NK-92 treated with Interleukin-12 subunit alpha and Interleukin-12 subunit beta, amount 100 ng/mL, for 24 hours (cell line): Measurements from ENCODE around the gene ZNF71.

Experiments used
- DNase-seq: peaks from one replicate; lab custom pipeline; 2025; lab: John Stamatoyannopoulos, UW

ZNF71 gene

GRCh38 chr19:56594783-56595547 is at the start of gene ZNF71:
ZNF71 (plus strand) TSS chr19:56595302; CDS start chr19:56601559, 6,257 bp downstream.
- no peak for DNase-seq

- no peak for DNase-seq
These were observed 47.6 kb upstream of the ZNF71 start for GRCh38 chr19:56547535-56547934.

DNA sequence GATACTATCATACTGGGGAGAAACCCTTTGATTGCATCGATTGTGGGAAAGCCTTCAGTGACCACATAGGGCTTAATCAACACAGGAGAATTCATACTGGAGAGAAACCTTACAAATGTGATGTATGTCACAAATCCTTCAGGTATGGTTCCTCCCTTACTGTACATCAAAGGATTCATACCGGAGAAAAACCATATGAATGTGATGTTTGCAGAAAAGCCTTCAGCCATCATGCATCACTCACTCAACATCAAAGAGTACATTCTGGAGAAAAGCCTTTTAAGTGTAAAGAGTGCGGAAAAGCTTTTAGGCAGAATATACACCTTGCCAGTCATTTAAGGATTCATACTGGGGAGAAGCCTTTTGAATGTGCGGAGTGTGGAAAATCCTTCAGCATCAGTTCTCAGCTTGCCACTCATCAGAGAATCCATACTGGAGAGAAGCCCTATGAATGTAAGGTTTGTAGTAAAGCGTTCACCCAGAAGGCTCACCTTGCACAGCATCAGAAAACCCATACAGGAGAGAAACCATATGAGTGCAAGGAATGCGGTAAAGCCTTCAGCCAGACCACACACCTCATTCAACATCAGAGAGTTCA is 40.7 kb upstream of the ZNF71 start:
- no peak for DNase-seq

- no peak for DNase-seq
These were observed 32.3 kb upstream of the ZNF71 start for GRCh38 chr19:56562766-56563165.

- no peak for DNase-seq
These were observed 28.2 kb upstream of the ZNF71 start for GRCh38 chr19:56566904-56567273.

DNA sequence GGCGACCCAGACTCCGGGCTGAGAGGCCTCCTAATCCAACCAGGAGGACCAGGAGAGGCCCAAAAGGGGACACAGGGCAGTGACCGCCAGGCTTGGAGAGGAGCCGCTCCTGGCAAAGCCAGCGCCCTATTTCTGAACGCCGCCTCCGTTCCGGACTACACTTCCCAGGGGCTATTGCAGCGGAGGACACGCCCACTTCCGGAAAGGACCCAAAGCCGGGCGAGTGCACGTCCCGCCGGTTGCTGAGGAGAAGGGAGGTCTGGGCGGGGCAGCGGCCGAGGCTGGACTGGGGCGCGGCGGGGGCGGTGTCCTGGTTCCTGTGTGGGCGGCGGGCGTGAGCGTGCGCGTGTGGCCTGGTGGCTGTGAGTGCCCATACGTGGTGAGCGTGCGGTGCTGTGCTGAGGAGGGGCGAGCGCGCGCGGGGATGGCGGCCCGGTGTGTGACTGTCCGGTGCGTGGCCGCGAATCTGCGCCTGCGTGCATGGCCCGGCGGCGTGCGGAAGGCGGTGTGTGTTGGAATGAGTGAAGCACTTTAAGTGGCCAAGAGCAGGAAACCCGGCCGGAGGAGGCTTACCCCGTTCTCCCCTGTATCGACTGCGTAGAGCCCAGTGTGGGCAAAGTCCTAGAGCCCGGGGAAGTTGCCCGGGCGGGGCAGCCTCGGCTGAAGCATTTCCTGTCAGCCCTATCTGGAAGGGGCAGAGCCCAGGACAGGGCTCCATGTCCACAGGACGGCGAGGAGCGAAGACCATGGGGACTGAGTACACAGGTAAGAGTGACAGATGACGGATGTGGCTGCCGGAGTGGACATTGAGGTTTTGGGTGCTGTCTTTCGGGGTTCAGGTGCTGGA is 27.6 kb upstream of the ZNF71 start, which contains the start of gene ZNF470:
Gene ZNF470, plus strand, starts transcription at position 195 of the 847 bp plus-strand sequence. CDS start 2,844 bp downstream, outside the sequence.
- DNase-seq = no peak

- no peak for DNase-seq
These were observed 22.5 kb upstream of the ZNF71 start for GRCh38 chr19:56572589-56572988.

DNA sequence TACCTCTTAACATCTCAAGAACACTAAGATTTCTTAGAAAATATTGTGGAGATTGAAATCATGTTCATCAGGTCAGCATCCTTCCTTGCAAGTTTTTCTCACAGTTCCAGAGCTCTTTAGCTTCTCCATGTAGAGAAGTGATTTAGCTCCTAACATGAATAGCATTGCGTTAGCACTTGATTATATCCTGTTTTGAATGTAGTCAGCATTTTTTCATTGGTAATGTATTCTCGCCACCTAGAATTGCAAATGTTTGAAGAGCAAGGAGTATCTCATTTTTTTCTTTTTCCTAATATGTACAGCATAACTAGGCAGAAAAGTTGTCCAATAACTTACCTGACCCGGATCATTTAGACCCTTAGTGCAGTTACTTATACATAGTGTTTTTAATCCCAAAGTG is 21.2 kb upstream of the ZNF71 start:
- no peak for DNase-seq

DNA sequence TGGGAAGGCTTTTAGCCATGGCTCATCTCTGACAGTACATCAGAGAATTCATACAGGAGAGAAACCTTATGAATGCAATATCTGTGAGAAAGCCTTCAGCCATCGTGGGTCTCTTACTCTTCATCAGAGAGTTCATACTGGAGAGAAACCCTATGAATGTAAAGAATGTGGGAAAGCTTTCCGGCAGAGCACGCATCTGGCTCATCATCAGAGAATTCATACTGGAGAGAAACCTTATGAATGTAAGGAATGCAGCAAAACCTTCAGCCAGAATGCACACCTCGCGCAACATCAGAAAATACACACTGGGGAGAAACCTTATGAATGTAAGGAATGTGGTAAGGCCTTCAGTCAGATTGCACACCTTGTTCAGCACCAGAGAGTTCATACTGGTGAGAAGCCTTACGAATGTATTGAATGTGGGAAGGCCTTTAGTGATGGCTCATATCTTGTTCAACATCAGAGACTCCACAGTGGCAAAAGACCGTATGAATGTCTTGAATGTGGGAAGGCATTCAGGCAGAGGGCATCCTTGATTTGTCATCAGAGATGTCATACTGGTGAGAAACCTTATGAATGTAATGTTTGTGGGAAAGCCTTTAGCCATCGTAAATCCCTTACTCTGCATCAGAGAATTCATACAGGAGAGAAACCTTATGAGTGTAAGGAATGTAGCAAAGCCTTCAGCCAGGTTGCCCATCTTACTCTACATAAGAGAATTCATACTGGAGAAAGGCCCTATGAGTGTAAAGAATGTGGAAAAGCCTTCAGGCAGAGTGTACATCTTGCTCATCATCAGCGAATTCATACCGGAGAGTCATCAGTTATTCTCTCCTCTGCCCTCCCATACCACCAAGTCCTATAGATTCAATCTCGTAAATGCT is 17.1 kb upstream of the ZNF71 start:
- no peak for DNase-seq

GRCh38 chr19:56594446-56594782 is 688 bp upstream of the ZNF71 start:
- DNase-seq = no peak

DNA sequence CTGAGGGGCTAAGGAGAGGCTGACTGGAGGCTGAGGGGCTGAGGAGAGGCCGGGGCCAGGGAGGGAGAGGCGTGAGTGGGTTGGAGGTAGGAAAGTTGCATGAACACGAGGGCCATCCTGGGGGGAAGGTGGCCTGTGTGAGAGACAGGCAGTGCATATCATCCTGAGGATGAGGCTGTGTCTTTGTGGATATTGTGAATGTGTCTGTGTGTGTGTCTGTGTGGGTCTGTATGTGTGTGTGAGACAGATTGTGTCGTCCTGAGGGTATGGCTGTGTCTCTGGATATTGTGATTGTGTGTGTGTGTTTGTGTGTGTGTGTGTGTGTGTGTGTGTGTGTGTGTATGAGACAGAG is 422 bp downstream of the ZNF71 start:
- DNase-seq = no peak

DNA sequence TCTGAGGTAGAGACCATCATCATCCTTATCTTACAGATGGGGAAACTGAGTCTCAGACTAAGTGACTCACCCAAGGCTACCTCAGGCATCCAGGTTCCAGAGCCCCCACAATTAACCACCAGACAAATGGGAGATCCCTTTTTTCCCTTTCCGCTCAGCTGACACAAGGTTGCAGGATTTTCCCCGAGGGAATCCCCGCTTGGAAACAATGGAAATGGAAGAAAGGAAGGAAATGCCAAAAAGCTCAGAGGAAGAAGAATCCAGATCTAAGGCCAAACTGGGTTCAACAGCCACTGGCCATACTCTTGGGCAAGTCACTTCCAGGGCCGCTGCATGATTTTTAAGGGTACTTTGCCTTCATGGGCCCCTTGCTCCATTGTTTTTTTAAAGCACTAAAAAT is 1.6 kb downstream of the ZNF71 start:
- no peak for DNase-seq

DNA sequence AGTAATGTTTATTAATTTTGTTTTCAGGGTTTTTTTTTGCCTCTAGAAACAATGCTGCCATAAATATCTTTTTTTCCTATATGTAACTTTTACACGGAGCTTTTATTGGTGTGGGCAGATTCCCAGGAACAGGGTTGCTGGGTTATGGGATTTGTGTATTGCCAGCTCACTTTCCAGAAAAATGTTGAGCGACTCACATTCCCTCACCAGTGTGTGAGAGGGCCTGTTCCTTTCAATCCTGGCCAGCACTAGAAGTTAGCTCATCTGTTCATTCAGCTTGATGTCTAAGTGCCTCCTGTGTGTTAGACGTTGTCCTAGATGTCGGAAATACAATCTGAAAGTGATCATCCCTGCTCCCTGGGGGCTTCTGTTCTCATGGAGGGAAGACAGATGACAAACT is 2.6 kb downstream of the ZNF71 start:
- no peak for DNase-seq

GRCh38 chr19:56601375-56601774 is 6.3 kb downstream of the ZNF71 start:
- no peak for DNase-seq

DNA sequence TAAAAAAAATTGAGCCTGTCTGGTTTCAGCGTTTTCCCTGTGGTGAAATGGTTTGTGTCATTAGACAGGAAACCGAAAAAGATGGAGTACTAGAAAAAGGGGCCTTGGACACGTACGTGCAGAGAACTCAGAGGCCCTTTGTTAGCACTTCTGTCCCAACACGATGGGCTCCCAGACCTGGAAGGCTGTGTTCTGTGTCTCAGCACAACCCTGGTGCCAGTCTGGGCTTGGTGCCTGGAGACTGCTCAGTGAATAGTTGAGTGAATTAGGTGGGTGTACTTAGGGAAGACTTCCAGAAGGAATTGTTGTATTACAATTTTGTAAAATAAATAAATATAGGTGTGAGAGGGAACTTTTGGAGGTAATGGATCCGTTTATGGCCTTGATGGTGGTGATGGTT is 8.7 kb downstream of the ZNF71 start:
- DNase-seq = no peak

DNA sequence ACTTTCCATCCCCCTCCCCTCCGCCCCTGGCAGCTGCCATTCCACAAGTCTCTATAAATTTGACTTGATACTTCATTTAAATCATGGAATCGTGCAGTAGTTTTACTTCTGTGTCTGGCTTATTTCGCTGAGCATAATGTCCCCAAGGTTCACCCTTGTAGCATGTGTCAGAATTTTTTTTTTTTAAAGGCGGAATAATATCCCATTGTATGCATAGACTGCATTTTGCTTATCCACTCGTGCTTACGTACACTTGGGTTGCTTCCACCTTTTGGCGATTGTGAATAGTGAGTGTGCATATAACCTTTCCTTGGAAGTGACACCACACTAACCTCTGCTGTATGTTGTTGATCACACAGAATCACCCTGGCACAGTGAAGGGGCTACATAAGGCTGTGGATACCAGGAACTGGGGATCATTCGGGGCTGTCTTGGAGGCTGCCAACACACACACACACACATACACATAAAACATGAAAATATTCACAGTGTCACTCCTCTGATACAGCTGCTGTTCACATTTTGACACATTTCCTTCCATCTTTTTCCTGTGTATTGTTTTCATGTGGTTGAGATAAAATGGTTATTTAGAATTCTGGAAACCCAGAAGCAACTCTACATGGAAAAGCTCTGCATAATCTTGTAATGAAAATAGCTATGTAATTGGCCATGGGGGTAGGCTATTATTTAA is 13.3 kb downstream of the ZNF71 start:
- no peak for DNase-seq

- DNase-seq = no peak
These were observed 16.2 kb downstream of the ZNF71 start for GRCh38 chr19:56611288-56611687.

DNA sequence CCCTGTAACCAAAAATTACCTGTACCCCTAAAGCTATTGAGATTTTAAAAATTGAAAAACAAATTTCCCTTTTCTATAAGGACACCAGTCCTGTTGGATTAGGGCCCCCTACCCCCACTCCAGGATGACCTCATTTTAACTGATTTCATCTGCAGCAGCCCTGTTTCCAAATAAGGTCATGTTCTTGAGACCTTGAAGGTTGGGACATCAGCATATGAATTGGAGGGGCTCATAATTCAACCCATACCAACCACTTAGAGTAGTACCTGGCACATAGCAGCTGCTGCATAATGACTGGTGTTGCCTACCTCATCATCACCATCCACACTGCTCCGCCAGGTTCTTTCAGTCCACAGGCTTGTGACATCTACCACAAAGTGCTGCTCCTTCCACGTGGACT is 17.6 kb downstream of the ZNF71 start:
- no peak for DNase-seq

GRCh38 chr19:56613639-56614038 is 18.5 kb downstream of the ZNF71 start:
- no peak for DNase-seq

DNA sequence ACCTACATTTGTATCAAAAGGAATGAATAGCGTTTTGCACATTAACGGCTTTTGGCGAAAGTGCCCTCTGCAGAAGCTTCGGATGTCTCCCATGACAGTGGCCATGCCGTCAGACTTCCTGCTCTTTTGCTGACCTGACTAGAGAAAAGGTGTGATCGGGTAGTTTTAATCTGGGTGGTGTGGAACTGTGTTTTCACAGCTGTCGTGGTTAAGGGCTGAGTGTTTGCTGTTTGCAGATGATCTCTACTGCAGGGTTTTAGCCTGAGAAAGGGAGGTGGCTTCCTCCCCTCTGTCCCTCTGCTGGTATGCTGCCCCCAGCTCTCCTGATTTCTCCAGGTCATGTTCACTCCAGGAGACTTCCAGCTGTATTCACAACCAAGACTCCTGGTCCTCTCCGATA is 22.4 kb downstream of the ZNF71 start:
- DNase-seq = no peak

- no peak for DNase-seq
These were observed 24.0 kb downstream of the ZNF71 start for GRCh38 chr19:56619121-56619520.

DNA sequence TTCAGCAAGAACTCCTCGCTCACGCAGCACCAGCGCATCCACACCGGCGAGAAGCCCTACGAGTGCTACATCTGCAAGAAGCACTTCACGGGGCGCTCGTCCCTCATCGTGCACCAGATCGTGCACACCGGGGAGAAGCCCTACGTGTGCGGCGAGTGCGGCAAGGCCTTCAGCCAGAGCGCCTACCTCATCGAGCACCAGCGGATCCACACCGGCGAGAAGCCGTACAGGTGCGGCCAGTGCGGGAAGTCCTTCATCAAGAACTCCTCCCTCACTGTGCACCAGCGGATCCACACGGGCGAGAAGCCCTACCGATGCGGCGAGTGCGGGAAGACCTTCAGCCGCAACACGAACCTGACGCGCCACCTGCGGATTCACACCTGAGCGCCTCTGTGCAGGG is 27.3 kb downstream of the ZNF71 start:
- no peak for DNase-seq
